IMR-90 (cell line): ENCODE measurements around the gene LEPR. TPM values are rescaled to one million over a fixed set of nuclear protein-coding genes. Genes with fewer than 3 reads are reported as not detected.

Experiments
- ATAC-seq: fragments of 200-7000 bp; cut with Tn5 transposase; 2 replicates; pipeline ENCODE4 v1.9.1; 2020; ENCODE audit warnings: low read depth, mild to moderate bottlenecking, moderate library complexity
- BruUV-seq: library from RNA; stranded (reverse); fragments of 400-500 nt; replicated peaks from 2 replicates; lab custom pipeline; 2021; lab: Mats Ljungman, UMichigan
- CTCF ChIA-PET: fragments of 300-600 bp; formaldehyde crosslinking; extraction: SDS; loops from one replicate; lab custom pipeline; 2021; ENCODE audit warnings: antibody characterized with exemption; lab: Yijun Ruan, JAX
- POLR2A ChIA-PET: fragments of 300-600 bp; sonication (Branson Sonifier 250); formaldehyde crosslinking; loops from one replicate; lab custom pipeline; 2022; ENCODE audit warnings: antibody characterized with exemption; ENCODE audit not compliant: unreplicated experiment; lab: Charles Lee
- DNase-seq: peaks from one replicate; pipeline ENCODE4 v3.0.0; 2013
- H2AFZ ChIP-seq: replicated peaks from 2 replicates; pipeline ENCODE3; 2013; ENCODE audit warnings: low read length, mild to moderate bottlenecking; ENCODE audit not compliant: poor library complexity
- H2AK5ac ChIP-seq: 2 replicates; pipeline ENCODE4 v1.6.1; 2013; ENCODE audit warnings: low read depth, low read length, inconsistent platforms
- H2AK9ac ChIP-seq: replicated peaks from 2 replicates; pipeline ENCODE3; 2013; ENCODE audit warnings: mild to moderate bottlenecking, low read depth, low read length, moderate library complexity; ENCODE audit not compliant: poor library complexity
- H2BK120ac ChIP-seq: 2 replicates; pipeline ENCODE4 v1.6.1; 2013; ENCODE audit warnings: low read depth, low read length, inconsistent platforms
- H2BK15ac ChIP-seq: 3 replicates; pipeline ENCODE4 v1.6.1; 2013; ENCODE audit warnings: low read depth, low read length, inconsistent platforms
- H2BK20ac ChIP-seq: 2 replicates; pipeline ENCODE4 v1.6.1; 2013; ENCODE audit warnings: low read depth, mild to moderate bottlenecking, inconsistent platforms, low read length, moderate library complexity
- H2BK5ac ChIP-seq: 2 replicates; pipeline ENCODE4 v1.6.1; 2013; ENCODE audit warnings: mild to moderate bottlenecking, low read depth, low read length, inconsistent platforms; ENCODE audit not compliant: poor library complexity, severe bottlenecking
- H3K14ac ChIP-seq: replicated peaks from 2 replicates; pipeline ENCODE4 v1.6.1; 2013; ENCODE audit warnings: low read depth, low read length, inconsistent platforms
- H3K18ac ChIP-seq: 2 replicates; pipeline ENCODE4 v1.6.1; 2013; ENCODE audit warnings: low read depth, low read length, control low read depth
- H3K23ac ChIP-seq: 2 replicates; pipeline ENCODE4 v1.6.1; 2013; ENCODE audit warnings: low read depth, low read length, inconsistent platforms
- H3K27ac ChIP-seq: 2 replicates; pipeline ENCODE4 v1.5.1; 2013; ENCODE audit warnings: mild to moderate bottlenecking, control low read depth, low read length; ENCODE audit not compliant: insufficient read depth
- H3K27me3 ChIP-seq: 2 replicates; pipeline ENCODE4 v1.6.1; 2013; ENCODE audit warnings: low read length; ENCODE audit not compliant: control insufficient read depth, insufficient read depth
- H3K36me3 ChIP-seq: 2 replicates; pipeline ENCODE4 v1.6.1; 2013; ENCODE audit warnings: low read length, mixed read lengths; ENCODE audit not compliant: control insufficient read depth, insufficient read depth
- H3K4ac ChIP-seq: 2 replicates; pipeline ENCODE4 v1.6.1; 2013; ENCODE audit warnings: low read depth, low read length, inconsistent platforms
- H3K4me1 ChIP-seq: 2 replicates; pipeline ENCODE4 v1.6.1; 2013; ENCODE audit warnings: low read length, mixed read lengths; ENCODE audit not compliant: control insufficient read depth, insufficient read depth
- H3K4me2 ChIP-seq: 2 replicates; pipeline ENCODE4 v1.6.1; 2013; ENCODE audit warnings: low read depth, mild to moderate bottlenecking, control low read depth, low read length, moderate library complexity
- H3K4me3 ChIP-seq: 2 replicates; pipeline ENCODE4 v1.5.1; 2013; ENCODE audit warnings: low read depth, mild to moderate bottlenecking, control low read depth, low read length, moderate library complexity; ENCODE audit not compliant: insufficient read depth
- H3K56ac ChIP-seq: 2 replicates; pipeline ENCODE4 v1.6.1; 2013; ENCODE audit warnings: low read length, inconsistent platforms; ENCODE audit not compliant: insufficient read depth; ENCODE audit errors: extremely low read depth
- H3K79me1 ChIP-seq, 2 experiments: 2 replicates each; pipeline ENCODE4 v1.6.1; 2013; ENCODE audit warnings: low read length in 2 of 2, inconsistent platforms in 1 of 2, low read depth in 1 of 2
- H3K9ac ChIP-seq: 2 replicates; pipeline ENCODE4 v1.6.1; 2013; ENCODE audit warnings: low read depth, low read length, control low read depth
- H3K9me1 ChIP-seq: 2 replicates; pipeline ENCODE4 v1.6.1; 2013; ENCODE audit warnings: low read length, inconsistent platforms; ENCODE audit not compliant: insufficient read depth
- H3K9me3 ChIP-seq: 2 replicates; pipeline ENCODE4 v1.6.1; 2013; ENCODE audit warnings: low read length; ENCODE audit not compliant: control insufficient read depth, insufficient read depth
- H4K20me1 ChIP-seq: 2 replicates; pipeline ENCODE4 v1.6.1; 2013; ENCODE audit warnings: low read length, inconsistent platforms; ENCODE audit not compliant: insufficient read depth
- H4K5ac ChIP-seq: 2 replicates; pipeline ENCODE4 v1.6.1; 2013; ENCODE audit warnings: mild to moderate bottlenecking, low read depth, low read length, control low read depth
- H4K8ac ChIP-seq, 2 experiments: 2 replicates each; pipeline ENCODE4 v1.6.1; 2013; ENCODE audit warnings: low read depth in 2 of 2, low read length in 2 of 2, control low read depth in 1 of 2, inconsistent platforms in 1 of 2
- H4K91ac ChIP-seq: 2 replicates; pipeline ENCODE4 v1.6.1; 2013; ENCODE audit warnings: low read depth, low read length, inconsistent platforms; ENCODE audit not compliant: insufficient read depth
- BHLHE40 ChIP-seq: fragments of 150-350 bp; IDR thresholded peaks from 2 replicates; pipeline ENCODE4 v1.6.1; 2016; ENCODE audit warnings: mild to moderate bottlenecking, low read depth, low read length
- CHD1 ChIP-seq: IDR thresholded peaks from 2 replicates; pipeline ENCODE4 v1.6.1; 2012; ENCODE audit warnings: low read depth, low read length, improper control_type of control experiment
- ELK1 ChIP-seq: fragments of 150-350 bp; IDR thresholded peaks from 2 replicates; pipeline ENCODE4 v1.6.1; 2016; ENCODE audit warnings: low read depth, mild to moderate bottlenecking, low read length, moderate library complexity, borderline replicate concordance
- MAFK ChIP-seq: IDR thresholded peaks from 2 replicates; pipeline ENCODE4 v1.6.1; 2012; ENCODE audit warnings: low read depth, low read length, improper control_type of control experiment
- MAZ ChIP-seq: IDR thresholded peaks from 2 replicates; pipeline ENCODE4 v1.6.1; 2012; ENCODE audit warnings: low read depth, mild to moderate bottlenecking, low read length, improper control_type of control experiment, moderate library complexity, borderline replicate concordance
- MXI1 ChIP-seq: IDR thresholded peaks from 2 replicates; pipeline ENCODE4 v1.6.1; 2012; ENCODE audit warnings: low read depth, mild to moderate bottlenecking, low read length, moderate library complexity, borderline replicate concordance
- NFE2L2 ChIP-seq: fragments of 150-350 bp; IDR thresholded peaks from 2 replicates; pipeline ENCODE4 v1.6.1; 2016; ENCODE audit warnings: low read depth, mild to moderate bottlenecking, low read length
- POLR2A ChIP-seq: IDR thresholded peaks from 2 replicates; pipeline ENCODE4 v1.6.1; 2012; ENCODE audit warnings: mild to moderate bottlenecking, low read depth, low read length
- RAD21 ChIP-seq: IDR thresholded peaks from 2 replicates; pipeline ENCODE4 v1.6.1; 2012; ENCODE audit warnings: low read length, improper control_type of control experiment
- RCOR1 ChIP-seq: IDR thresholded peaks from 2 replicates; pipeline ENCODE4 v1.6.1; 2012; ENCODE audit warnings: mild to moderate bottlenecking, low read length, improper control_type of control experiment; ENCODE audit not compliant: insufficient replicate concordance
- SMC3 ChIP-seq: fragments of 150-350 bp; IDR thresholded peaks from 2 replicates; pipeline ENCODE4 v1.6.1; 2016; ENCODE audit warnings: low read depth, mild to moderate bottlenecking, antibody characterized with exemption, low read length, moderate library complexity
- WGBS, 2 experiments: methylation state at CpG; one replicate each; pipeline versions ENCODE4 v1.1.5 to v1.1.7; 2013; ENCODE audit warnings: missing lambda C conversion rate in 2 of 2; ENCODE audit not compliant: insufficient read length in 1 of 2; ENCODE audit errors: extremely low coverage in 2 of 2; 5-methylcytosine and 5-hydroxymethylcytosine counted together
- dilution Hi-C: fragments of 300-500 bp; cut with HindIII; formaldehyde crosslinking; loops from one replicate; pipeline ENCODE4 v1.14.3; 2018; ENCODE audit warnings: low sequenced_read_pairs; ENCODE audit not compliant: unreplicated experiment
- in situ Hi-C: fragments of 300-500 bp; cut with MboI; formaldehyde crosslinking; loops from 3 replicates; pipeline ENCODE4 v1.14.3; 2019; ENCODE audit warnings: low sequenced_read_pairs, inconsistent platforms, mixed read lengths
- intact Hi-C: fragments of 100-400 bp; cut with micrococcal nuclease; formaldehyde crosslinking; loops from 2 replicates; pipeline ENCODE4 v1.10.0; 2022
- polyA plus RNA-seq, 3 experiments: library from polyadenylated mRNA; depleted of rRNA; stranded (reverse); fragments of >200 nt; gene quantifications; 2 replicates each; pipeline ENCODE4 v1.2.3, GENCODE V29; 2012; ENCODE audit warnings: low replicate concordance in 1 of 3
- total RNA-seq: library from RNA; depleted of rRNA; stranded (reverse); fragments of >200 nt; gene quantifications from 2 replicates; pipeline ENCODE4 v1.2.3, GENCODE V29; 2012
- TF ChIP-seq, protein P1 (sequence below): conservative IDR thresholded peaks from 2 replicates; pipeline ENCODE4 v1.5.1; 2012; ENCODE audit warnings: mild to moderate bottlenecking, low read depth, low read length, improper control_type of control experiment
- TF ChIP-seq, protein P2 (sequence below): fragments of 150-350 bp; IDR thresholded peaks from 2 replicates; pipeline ENCODE4 v1.6.1; 2017; ENCODE audit warnings: mild to moderate bottlenecking, antibody characterized with exemption, low read length, low read depth

The LEPR gene
- total and polyA plus RNA-seq, 2 of the 4 experiments (the other 2 are of a cell fraction) = 2.1 to 8.8 TPM

GRCh38 chr1:65431111-65431705 lies 10.7 kb downstream of the LEPR start:
- no peak overlapping the region for H3K4me3 ChIP-seq
- no peak overlapping the region for H2AK9ac ChIP-seq
- H4K20me1 ChIP-seq = no peaks in the 10 kb centered on the region; the same call in 1 of the 2 replicates
- CTCF ChIA-PET = interaction anchor here (0.6 to 1.4 kb wide), 7 partner anchors 10 to 698 kb away, joined by 3 read pairs; partner anchors contain the start of genes LEPR and LEPROT
- H3K9ac ChIP-seq = no peak overlapping the region
- H2BK120ac ChIP-seq = no peak overlapping the region
- H3K4me2 ChIP-seq = no peak overlapping the region
- DNase-seq = peak; percentile 55
- H4K91ac ChIP-seq = no peak overlapping the region
- peaks cover 2% of the 10 kb centered on the region; the same call in 1 of the 2 replicates for H3K4me1 ChIP-seq
- H2BK20ac ChIP-seq = no peak overlapping the region
- no peaks in the 10 kb centered on the region for H3K9me3 ChIP-seq
- H3K27me3 ChIP-seq = no peaks in the 10 kb centered on the region
- dilution Hi-C loops = no loop called here
- H3K18ac ChIP-seq = no peak overlapping the region
- H2AFZ ChIP-seq = no peak overlapping the region
- H2BK5ac ChIP-seq = no peak overlapping the region
- H3K4ac ChIP-seq = no peak overlapping the region
- no peak overlapping the region for H3K56ac ChIP-seq
- in situ Hi-C loops = loop anchor here (5.0 kb wide), 1 partner anchor 256 kb away; no protein-coding TSS in a partner anchor
- H3K36me3 ChIP-seq = peaks cover 29% of the 10 kb centered on the region
- BruUV-seq = no TSS peak
- POLR2A ChIA-PET = interaction anchor here (0.7 kb wide), 1 partner anchor 11 kb away, joined by 3 read pairs; no protein-coding TSS in a partner anchor
- peaks cover under 1% of the 10 kb centered on the region; the same call in 1 of the 2 replicates for H3K9me1 ChIP-seq
- WGBS, 2 experiments = no CpG with 5 or more reads among the region's 1 CpG
- H4K8ac ChIP-seq = no peak overlapping the region
- peaks cover 30 to 47% of the 10 kb centered on the region in 2 experiments for H3K79me1 ChIP-seq
- no peak overlapping the region for H4K5ac ChIP-seq
- H3K23ac ChIP-seq = no peak overlapping the region
- no peak overlapping the region for H2AK5ac ChIP-seq
- H3K27ac ChIP-seq = no peak overlapping the region
- H2BK15ac ChIP-seq = no peak overlapping the region
- H3K14ac ChIP-seq = no peak overlapping the region
- intact Hi-C loops = loop anchor here (1.0 to 5.0 kb wide), 7 partner anchors 150 to 1016 kb away; no protein-coding TSS in a partner anchor
- TF ChIP-seq RCOR1 (no peak), SMC3 (peak; percentile 68), MXI1 (no peak), NFE2L2 (no peak), CHD1 (no peak), ELK1 (no peak), MAZ (no peak), RAD21 (peak; percentile 62), BHLHE40 (no peak), POLR2A (no peak), MAFK (no peak)
- TF ChIP-seq, protein P1, sequence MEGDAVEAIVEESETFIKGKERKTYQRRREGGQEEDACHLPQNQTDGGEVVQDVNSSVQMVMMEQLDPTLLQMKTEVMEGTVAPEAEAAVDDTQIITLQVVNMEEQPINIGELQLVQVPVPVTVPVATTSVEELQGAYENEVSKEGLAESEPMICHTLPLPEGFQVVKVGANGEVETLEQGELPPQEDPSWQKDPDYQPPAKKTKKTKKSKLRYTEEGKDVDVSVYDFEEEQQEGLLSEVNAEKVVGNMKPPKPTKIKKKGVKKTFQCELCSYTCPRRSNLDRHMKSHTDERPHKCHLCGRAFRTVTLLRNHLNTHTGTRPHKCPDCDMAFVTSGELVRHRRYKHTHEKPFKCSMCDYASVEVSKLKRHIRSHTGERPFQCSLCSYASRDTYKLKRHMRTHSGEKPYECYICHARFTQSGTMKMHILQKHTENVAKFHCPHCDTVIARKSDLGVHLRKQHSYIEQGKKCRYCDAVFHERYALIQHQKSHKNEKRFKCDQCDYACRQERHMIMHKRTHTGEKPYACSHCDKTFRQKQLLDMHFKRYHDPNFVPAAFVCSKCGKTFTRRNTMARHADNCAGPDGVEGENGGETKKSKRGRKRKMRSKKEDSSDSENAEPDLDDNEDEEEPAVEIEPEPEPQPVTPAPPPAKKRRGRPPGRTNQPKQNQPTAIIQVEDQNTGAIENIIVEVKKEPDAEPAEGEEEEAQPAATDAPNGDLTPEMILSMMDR = peak; percentile 59
- TF ChIP-seq, protein P2, sequence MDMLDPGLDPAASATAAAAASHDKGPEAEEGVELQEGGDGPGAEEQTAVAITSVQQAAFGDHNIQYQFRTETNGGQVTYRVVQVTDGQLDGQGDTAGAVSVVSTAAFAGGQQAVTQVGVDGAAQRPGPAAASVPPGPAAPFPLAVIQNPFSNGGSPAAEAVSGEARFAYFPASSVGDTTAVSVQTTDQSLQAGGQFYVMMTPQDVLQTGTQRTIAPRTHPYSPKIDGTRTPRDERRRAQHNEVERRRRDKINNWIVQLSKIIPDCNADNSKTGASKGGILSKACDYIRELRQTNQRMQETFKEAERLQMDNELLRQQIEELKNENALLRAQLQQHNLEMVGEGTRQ = no peak
- peak; percentile 53 for ATAC-seq
